CD4-positive, alpha-beta T cell treated with Interleukin-21 for 1 hour (primary cell): ENCODE data around the gene ATG12.
"Not testable (repeated sequence)": the region's sequence is repeated elsewhere in the genome, so short reads cannot be mapped to it uniquely, and the experiment has no call there.

Experiments
- DNase-seq: peaks from one replicate; pipeline ENCODE4 v3.0.0-alpha.2; 2020

The ATG12 gene

GRCh38 chr5:115841382-115842088 is at the start of gene ATG12, which contains the start of gene AP3S1:
Gene ATG12 (minus strand): TSS chr5:115841565. CDS start chr5:115841552, 13 bp downstream.
Gene AP3S1 (plus strand): TSS chr5:115841935. CDS start chr5:115842038, 103 bp downstream.
- peak; percentile 92 for DNase-seq

- DNase-seq, result peak; percentile 2
Measured at GRCh38 chr5:115888027-115888426, 46.7 kb upstream of the ATG12 start.

GRCh38 chr5:115885208-115885607 is 43.8 kb upstream of the ATG12 start:
- not testable (repeated sequence) for DNase-seq

GRCh38 chr5:115884704-115885103 is 43.3 kb upstream of the ATG12 start:
- DNase-seq, result no peak

- not testable (repeated sequence) for DNase-seq
Measured at GRCh38 chr5:115882434-115882833, 41.1 kb upstream of the ATG12 start.

- DNase-seq, result not testable (repeated sequence)
Measured at GRCh38 chr5:115877342-115877741, 36.0 kb upstream of the ATG12 start.

- DNase-seq, result no peak
Measured at GRCh38 chr5:115875447-115875846, 34.1 kb upstream of the ATG12 start.

GRCh38 chr5:115873392-115873791 is 32.0 kb upstream of the ATG12 start:
- DNase-seq, result no peak

- no peak for DNase-seq
Measured at GRCh38 chr5:115872447-115872846, 31.1 kb upstream of the ATG12 start.

- DNase-seq, result no peak
Measured at GRCh38 chr5:115869256-115869795, 28.0 kb upstream of the ATG12 start.

- no peak for DNase-seq
Measured at GRCh38 chr5:115859378-115859777, 18.0 kb upstream of the ATG12 start.

GRCh38 chr5:115858396-115858795 is 17.0 kb upstream of the ATG12 start:
- DNase-seq, result no peak

GRCh38 chr5:115857626-115858349 is 16.4 kb upstream of the ATG12 start:
- DNase-seq, result no peak

GRCh38 chr5:115857057-115857479 is 15.7 kb upstream of the ATG12 start:
- DNase-seq, result no peak

- no peak for DNase-seq
Measured at GRCh38 chr5:115855959-115856358, 14.6 kb upstream of the ATG12 start.

GRCh38 chr5:115854139-115854538 is 12.8 kb upstream of the ATG12 start:
- no peak for DNase-seq

- no peak for DNase-seq
Measured at GRCh38 chr5:115850744-115851416, 9.5 kb upstream of the ATG12 start.

GRCh38 chr5:115849258-115849798 is 8.0 kb upstream of the ATG12 start:
- no peak for DNase-seq

GRCh38 chr5:115847290-115847689 is 5.9 kb upstream of the ATG12 start:
- DNase-seq, result no peak

- DNase-seq, result no peak
Measured at GRCh38 chr5:115844321-115844817, 3.0 kb upstream of the ATG12 start.

GRCh38 chr5:115843444-115844130 is 2.2 kb upstream of the ATG12 start:
- no peak for DNase-seq

GRCh38 chr5:115842952-115843351 is 1.6 kb upstream of the ATG12 start:
- peak; percentile 8 for DNase-seq
